NB4 (cell line): ENCODE results near the gene THRSP.
"Not testable (repeated sequence)": the region's sequence is repeated elsewhere in the genome, so short reads cannot be mapped to it uniquely, and the experiment has no call there.

ENCODE experiments used
- DNase-seq: peaks from one replicate; pipeline ENCODE4 v3.0.0; 2010; ENCODE audit warnings: low read depth
- H3K4me3 ChIP-seq: one replicate; pipeline ENCODE4 v1.5.1; 2011; ENCODE audit warnings: mild to moderate bottlenecking, low read depth, low read length, moderate library complexity
- MYC ChIP-seq: IDR thresholded peaks from 2 replicates; pipeline ENCODE4 v1.6.1; 2011; ENCODE audit warnings: low read depth, low read length
- POLR2A ChIP-seq: IDR thresholded peaks from 2 replicates; pipeline ENCODE4 v1.6.1; 2011; ENCODE audit warnings: mild to moderate bottlenecking; ENCODE audit not compliant: insufficient read length; ENCODE audit errors: extremely low read depth
- TF ChIP-seq, protein P1 (sequence below): IDR thresholded peaks from 2 replicates; pipeline ENCODE4 v1.6.1; 2011; ENCODE audit warnings: low read depth, low read length
- TF ChIP-seq, protein P2 (sequence below): IDR thresholded peaks from one replicate; pipeline ENCODE4 v1.5.1; 2012; ENCODE audit warnings: low read depth, low read length

The THRSP gene, protein sequence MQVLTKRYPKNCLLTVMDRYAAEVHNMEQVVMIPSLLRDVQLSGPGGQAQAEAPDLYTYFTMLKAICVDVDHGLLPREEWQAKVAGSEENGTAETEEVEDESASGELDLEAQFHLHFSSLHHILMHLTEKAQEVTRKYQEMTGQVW

DNA sequence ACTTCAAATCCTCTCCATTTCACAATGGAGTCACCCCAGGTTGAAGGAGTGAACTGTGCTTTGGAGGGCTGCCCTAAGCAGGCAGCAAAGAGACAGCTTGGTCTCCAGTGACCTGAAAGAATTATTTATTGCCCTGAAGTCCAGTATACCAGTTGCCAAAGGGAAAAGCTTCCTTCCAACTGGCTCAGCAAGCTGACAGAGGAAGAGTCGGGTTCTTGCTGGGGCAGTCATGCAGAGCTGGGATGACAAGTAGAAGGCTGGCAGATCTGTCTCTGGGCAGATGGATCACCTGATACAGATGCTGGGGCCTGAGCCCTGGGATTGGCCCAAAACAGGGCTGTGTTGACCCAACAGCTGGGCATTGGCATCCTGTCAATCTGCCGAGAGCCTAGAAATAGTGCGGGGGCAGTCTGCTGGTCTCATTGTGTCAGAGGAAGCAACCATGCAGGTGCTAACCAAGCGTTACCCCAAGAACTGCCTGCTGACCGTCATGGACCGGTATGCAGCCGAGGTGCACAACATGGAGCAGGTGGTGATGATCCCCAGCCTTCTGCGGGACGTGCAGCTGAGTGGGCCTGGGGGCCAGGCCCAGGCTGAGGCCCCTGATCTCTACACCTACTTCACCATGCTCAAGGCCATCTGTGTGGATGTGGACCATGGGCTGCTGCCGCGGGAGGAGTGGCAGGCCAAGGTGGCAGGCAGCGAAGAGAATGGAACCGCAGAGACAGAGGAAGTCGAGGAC is at the start of gene THRSP:
THRSP (plus strand) TSS at position 422 of the 742 bp plus-strand sequence; CDS start at position 443, 21 bp downstream.
- TF ChIP-seq, protein P1, sequence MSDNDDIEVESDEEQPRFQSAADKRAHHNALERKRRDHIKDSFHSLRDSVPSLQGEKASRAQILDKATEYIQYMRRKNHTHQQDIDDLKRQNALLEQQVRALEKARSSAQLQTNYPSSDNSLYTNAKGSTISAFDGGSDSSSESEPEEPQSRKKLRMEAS: no peak
- no peak for TF ChIP-seq POLR2A
- no peak for TF ChIP-seq MYC
- TF ChIP-seq, protein P2, sequence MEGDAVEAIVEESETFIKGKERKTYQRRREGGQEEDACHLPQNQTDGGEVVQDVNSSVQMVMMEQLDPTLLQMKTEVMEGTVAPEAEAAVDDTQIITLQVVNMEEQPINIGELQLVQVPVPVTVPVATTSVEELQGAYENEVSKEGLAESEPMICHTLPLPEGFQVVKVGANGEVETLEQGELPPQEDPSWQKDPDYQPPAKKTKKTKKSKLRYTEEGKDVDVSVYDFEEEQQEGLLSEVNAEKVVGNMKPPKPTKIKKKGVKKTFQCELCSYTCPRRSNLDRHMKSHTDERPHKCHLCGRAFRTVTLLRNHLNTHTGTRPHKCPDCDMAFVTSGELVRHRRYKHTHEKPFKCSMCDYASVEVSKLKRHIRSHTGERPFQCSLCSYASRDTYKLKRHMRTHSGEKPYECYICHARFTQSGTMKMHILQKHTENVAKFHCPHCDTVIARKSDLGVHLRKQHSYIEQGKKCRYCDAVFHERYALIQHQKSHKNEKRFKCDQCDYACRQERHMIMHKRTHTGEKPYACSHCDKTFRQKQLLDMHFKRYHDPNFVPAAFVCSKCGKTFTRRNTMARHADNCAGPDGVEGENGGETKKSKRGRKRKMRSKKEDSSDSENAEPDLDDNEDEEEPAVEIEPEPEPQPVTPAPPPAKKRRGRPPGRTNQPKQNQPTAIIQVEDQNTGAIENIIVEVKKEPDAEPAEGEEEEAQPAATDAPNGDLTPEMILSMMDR: no peak
- DNase-seq: no peak
- H3K4me3 ChIP-seq: no peak within 1 kb of the TSS

DNA sequence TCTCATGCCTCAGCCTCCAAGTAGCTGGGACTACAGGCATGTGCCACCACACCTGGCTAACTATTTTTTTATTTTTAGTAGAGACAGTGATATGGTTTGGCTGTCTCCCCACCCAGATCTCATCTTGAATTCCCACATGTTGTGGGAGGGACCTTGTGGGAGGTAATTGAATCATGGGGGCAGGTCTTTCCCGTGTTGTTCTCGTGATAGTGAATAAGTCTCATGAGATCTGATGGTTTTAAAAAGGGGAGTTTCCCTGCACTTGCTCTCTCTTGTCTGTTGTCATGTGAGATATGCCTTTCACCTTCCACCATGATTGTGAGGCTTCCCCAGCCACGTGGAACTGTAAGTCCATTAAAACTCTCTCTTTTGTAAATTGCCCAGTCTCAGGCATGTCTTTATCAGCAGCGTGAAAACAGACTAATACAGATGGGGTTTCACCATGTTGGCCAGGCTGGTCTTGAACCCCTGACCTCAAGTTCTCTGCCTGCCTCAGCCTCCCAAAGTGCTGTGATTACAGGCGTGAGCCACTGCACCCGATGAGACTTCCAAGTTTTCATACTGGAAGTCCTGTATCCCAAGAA is 48.6 kb upstream of the THRSP start:
- not testable (repeated sequence) for H3K4me3 ChIP-seq, DNase-seq

DNA sequence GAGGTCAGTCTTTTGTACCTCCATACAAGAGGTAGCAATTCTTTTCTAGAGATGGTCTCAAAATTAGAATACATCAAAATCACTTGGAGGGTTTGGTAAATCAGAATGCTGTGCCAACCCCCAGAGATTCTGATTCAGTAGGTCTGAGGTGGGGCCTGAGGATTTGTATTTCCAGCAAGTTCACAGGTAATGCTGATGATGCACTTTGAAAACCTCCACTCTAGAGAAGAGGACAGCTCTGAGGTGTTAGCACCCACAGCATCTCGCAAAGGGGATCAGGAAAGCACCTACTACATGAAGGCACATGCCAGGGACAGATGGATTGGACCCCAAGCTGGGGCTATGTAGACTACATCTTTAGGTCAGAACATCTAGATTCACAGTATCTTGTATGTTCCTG is 47.8 kb upstream of the THRSP start:
- H3K4me3 ChIP-seq: no peak overlapping the region
- TF ChIP-seq MYC (no peak), POLR2A (no peak)
- TF ChIP-seq, protein P1: no peak
- TF ChIP-seq, protein P2: no peak
- no peak for DNase-seq

DNA sequence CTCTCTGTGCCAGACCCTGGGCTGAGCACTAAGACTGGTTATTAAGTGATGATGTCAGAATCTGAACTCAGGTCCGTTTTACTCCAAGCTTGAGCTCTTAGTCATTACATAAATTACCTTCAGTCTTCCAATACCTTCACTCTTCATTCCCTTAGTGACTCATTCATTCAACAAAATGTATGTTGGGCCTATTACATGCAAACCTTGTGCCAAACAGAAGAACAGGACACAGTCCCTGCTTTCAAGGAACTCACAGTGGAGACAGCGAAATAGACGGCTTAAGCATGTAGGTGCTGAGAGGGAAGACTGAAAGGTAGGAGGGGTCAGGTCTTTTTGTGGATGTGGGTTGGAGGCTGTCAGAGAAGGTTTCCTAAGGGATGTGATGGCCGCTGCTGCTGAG is 43.9 kb upstream of the THRSP start:
- TF ChIP-seq POLR2A: no peak
- TF ChIP-seq, protein P2: no peak
- TF ChIP-seq MYC: no peak
- TF ChIP-seq, protein P1: no peak
- DNase-seq: no peak
- H3K4me3 ChIP-seq: no peak overlapping the region

DNA sequence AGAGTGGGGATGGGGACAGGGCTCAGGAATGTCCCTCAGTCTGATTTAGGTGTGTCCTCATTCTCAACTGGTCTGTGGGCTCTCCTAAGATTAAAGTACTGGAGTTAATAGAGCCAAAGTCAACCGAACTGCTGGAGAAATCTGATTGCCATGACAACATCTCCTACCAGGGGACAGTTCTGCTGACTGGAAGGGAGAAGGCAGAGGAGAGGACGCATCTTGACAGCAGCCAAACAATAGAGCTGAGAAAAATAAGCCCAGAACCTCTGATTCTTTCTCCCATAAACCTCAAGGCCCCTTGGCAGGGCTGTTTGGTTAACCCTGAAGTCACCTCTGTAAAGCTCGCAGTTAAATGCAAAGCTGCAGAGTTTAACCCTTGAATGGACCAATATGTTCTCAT is 43.4 kb upstream of the THRSP start:
- TF ChIP-seq POLR2A: no peak
- no peak for TF ChIP-seq MYC
- TF ChIP-seq, protein P2: no peak
- TF ChIP-seq, protein P1: no peak
- no peak for DNase-seq
- H3K4me3 ChIP-seq: no peak overlapping the region

DNA sequence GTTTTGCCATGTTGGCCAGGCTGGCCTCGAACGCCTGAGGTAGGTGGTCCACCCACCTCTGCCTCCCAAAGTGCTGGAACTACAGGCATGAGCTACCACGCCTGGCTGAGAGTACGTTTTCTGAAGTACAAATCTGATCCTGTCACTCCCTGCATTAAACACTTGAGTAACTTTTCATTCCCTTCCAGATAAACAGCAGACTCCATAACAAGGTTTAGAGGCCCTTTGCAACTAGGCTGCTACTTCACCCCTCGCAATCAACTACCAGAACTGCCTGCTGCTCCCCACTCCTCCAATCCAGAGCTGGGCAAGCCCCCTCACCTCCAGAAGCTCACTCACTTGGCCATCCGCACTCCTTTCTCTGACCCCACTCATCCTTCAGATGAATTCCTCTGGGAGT is 42.0 kb upstream of the THRSP start:
- no peak overlapping the region for H3K4me3 ChIP-seq
- no peak for DNase-seq
- no peak for TF ChIP-seq MYC
- TF ChIP-seq, protein P2: no peak
- TF ChIP-seq POLR2A: no peak
- TF ChIP-seq, protein P1: no peak
